Mucosa of rectum (tissue), 2 donors: ENCODE results near the gene ARMC9.
"Not testable (repeated sequence)": the region's sequence is repeated elsewhere in the genome, so short reads cannot be mapped to it uniquely, and the experiment has no call there.

Experiments
- H3K27ac ChIP-seq, 2 donors: one replicate each; pipeline ENCODE4 v1.7.0; 2013; ENCODE audit warnings: inconsistent platforms in 2 of 2, low read depth in 2 of 2, low read length in 2 of 2
- H3K27me3 ChIP-seq, 2 donors: one replicate each; pipeline ENCODE4 v1.7.0; 2013; ENCODE audit warnings: low read length in 2 of 2; ENCODE audit not compliant: control insufficient read depth in 2 of 2, insufficient read depth in 2 of 2
- H3K36me3 ChIP-seq, 2 donors: one replicate each; pipeline ENCODE4 v1.7.0; 2013; ENCODE audit warnings: low read length in 2 of 2; ENCODE audit not compliant: control insufficient read depth in 2 of 2, insufficient read depth in 2 of 2
- H3K4me1 ChIP-seq, 2 donors: one replicate each; pipeline ENCODE4 v1.7.0; 2013; ENCODE audit warnings: low read length in 2 of 2, mild to moderate bottlenecking in 1 of 2; ENCODE audit not compliant: control insufficient read depth in 2 of 2, insufficient read depth in 2 of 2
- H3K4me3 ChIP-seq, 2 donors: one replicate each; pipeline ENCODE4 v1.7.0; 2013; ENCODE audit warnings: low read length in 2 of 2
- H3K9ac ChIP-seq, 2 donors: one replicate each; pipeline ENCODE4 v1.7.0; 2013; ENCODE audit warnings: low read length in 2 of 2, low read depth in 1 of 2, mild to moderate bottlenecking in 1 of 2
- H3K9me3 ChIP-seq, 2 donors: one replicate each; pipeline ENCODE4 v1.7.0; 2013; ENCODE audit warnings: low read length in 2 of 2; ENCODE audit not compliant: control insufficient read depth in 2 of 2
- donor health status: healthy.
- donor health status: Normal muscosa, but diverticular disease.

ARMC9 gene

GRCh38 chr2:231190531-231191197 is 7.8 kb upstream of the ARMC9 start:
- Histone ChIP-seq H3K4me1 (peaks cover 4 to 5% of the 10 kb centered on the region in 2 donors), H3K9me3 (no peaks in the 10 kb centered on the region), H3K36me3 (no peaks in the 10 kb centered on the region), H3K27me3 (no peaks in the 10 kb centered on the region), H3K27ac (peak overlapping the region; percentile 68 to 74), H3K4me3 (peak overlapping the region; percentile 41 to 59), H3K9ac (peak overlapping the region; percentile 14 to 73)

GRCh38 chr2:231191896-231192872 is 6.2 kb upstream of the ARMC9 start:
- Histone ChIP-seq H3K4me3 (no peak overlapping the region), H3K9me3 (no peaks in the 10 kb centered on the region), H3K9ac (no peak overlapping the region), H3K27ac (peak overlapping the region in 1 of 2 donors; percentile 61), H3K36me3 (no peaks in the 10 kb centered on the region), H3K4me1 (peaks cover 4 to 5% of the 10 kb centered on the region in 2 donors), H3K27me3 (no peaks in the 10 kb centered on the region)

GRCh38 chr2:231193216-231193615 is 5.2 kb upstream of the ARMC9 start:
- Histone ChIP-seq H3K36me3 (no peaks in the 10 kb centered on the region), H3K4me3 (no peak overlapping the region), H3K27ac (no peak overlapping the region), H3K4me1 (peaks cover 5 to 7% of the 10 kb centered on the region in 2 donors), H3K27me3 (no peaks in the 10 kb centered on the region), H3K9me3 (no peaks in the 10 kb centered on the region), H3K9ac (no peak overlapping the region)

- Histone ChIP-seq H3K27ac (no peak overlapping the region), H3K27me3 (no peaks in the 10 kb centered on the region), H3K36me3 (peaks cover 0 to 1% of the 10 kb centered on the region in 2 donors), H3K9ac (no peak overlapping the region), H3K4me1 (peaks cover 7 to 11% of the 10 kb centered on the region in 2 donors), H3K9me3 (no peaks in the 10 kb centered on the region), H3K4me3 (no peak overlapping the region)
These were observed 1.8 kb upstream of the ARMC9 start for GRCh38 chr2:231196592-231196991.

GRCh38 chr2:231197196-231197595 is 1.2 kb upstream of the ARMC9 start:
- H3K27me3 ChIP-seq, H3K36me3 ChIP-seq, H3K9ac ChIP-seq, H3K27ac ChIP-seq, H3K4me3 ChIP-seq, H3K9me3 ChIP-seq: not testable (repeated sequence)
- H3K4me1 ChIP-seq: peaks cover 7 to 11% of the 10 kb centered on the region in 2 donors

- peaks cover 7 to 11% of the 10 kb centered on the region in 2 donors for H3K4me1 ChIP-seq
- H3K9me3 ChIP-seq: no peaks in the 10 kb centered on the region
- H3K27ac ChIP-seq: peak overlapping the region in 1 of 2 donors; percentile 23
- no peaks in the 10 kb centered on the region for H3K27me3 ChIP-seq
- peak overlapping the region; percentile 94 to 99 for H3K4me3 ChIP-seq
- H3K36me3 ChIP-seq: peaks cover 0 to 1% of the 10 kb centered on the region in 2 donors
- H3K9ac ChIP-seq: peak overlapping the region; percentile 60 to 64
These were observed 633 bp upstream of the ARMC9 start for GRCh38 chr2:231197706-231198290.

- Histone ChIP-seq H3K36me3 (peaks cover 0 to 1% of the 10 kb centered on the region in 2 donors), H3K4me1 (peaks cover 7 to 11% of the 10 kb centered on the region in 2 donors), H3K4me3 (peak overlapping the region; percentile 94 to 99), H3K27me3 (no peaks in the 10 kb centered on the region), H3K9ac (peak overlapping the region; percentile 44 to 64), H3K9me3 (no peaks in the 10 kb centered on the region), H3K27ac (no peak overlapping the region)
These were observed 788 bp downstream of the ARMC9 start for GRCh38 chr2:231199219-231199618.

GRCh38 chr2:231200805-231201474 is 2.5 kb downstream of the ARMC9 start:
- H3K9me3 ChIP-seq: no peaks in the 10 kb centered on the region
- H3K4me1 ChIP-seq: peaks cover 7 to 11% of the 10 kb centered on the region in 2 donors
- H3K36me3 ChIP-seq: peaks cover 0 to 1% of the 10 kb centered on the region in 2 donors
- no peak overlapping the region for H3K4me3 ChIP-seq
- H3K27ac ChIP-seq: no peak overlapping the region
- no peak overlapping the region for H3K9ac ChIP-seq
- H3K27me3 ChIP-seq: no peaks in the 10 kb centered on the region

- Histone ChIP-seq H3K9me3 (no peaks in the 10 kb centered on the region), H3K27ac (no peak overlapping the region), H3K27me3 (no peaks in the 10 kb centered on the region), H3K4me1 (peaks cover 7 to 11% of the 10 kb centered on the region in 2 donors), H3K4me3 (no peak overlapping the region), H3K36me3 (peaks cover 0 to 1% of the 10 kb centered on the region in 2 donors), H3K9ac (no peak overlapping the region)
These were observed 3.0 kb downstream of the ARMC9 start for GRCh38 chr2:231201475-231201814.
